AG10803 (cell line): ENCODE results near the gene HIGD2A.
A peak's percentile ranks its signal among the peaks of the same experiment; 100 is the strongest.

Experiments
- DNase-seq: peaks from one replicate; pipeline ENCODE4 v3.0.0; 2010; ENCODE audit warnings: low read depth
- H3K4me3 ChIP-seq: 2 replicates; pipeline ENCODE4 v1.5.1; 2011; ENCODE audit warnings: mild to moderate bottlenecking, low read length, control low read depth
- TF ChIP-seq, protein P1 (sequence below): conservative IDR thresholded peaks from 2 replicates; pipeline ENCODE4 v1.5.1; 2011; ENCODE audit warnings: mild to moderate bottlenecking, low read length, control low read depth, inconsistent platforms

Gene HIGD2A

DNA sequence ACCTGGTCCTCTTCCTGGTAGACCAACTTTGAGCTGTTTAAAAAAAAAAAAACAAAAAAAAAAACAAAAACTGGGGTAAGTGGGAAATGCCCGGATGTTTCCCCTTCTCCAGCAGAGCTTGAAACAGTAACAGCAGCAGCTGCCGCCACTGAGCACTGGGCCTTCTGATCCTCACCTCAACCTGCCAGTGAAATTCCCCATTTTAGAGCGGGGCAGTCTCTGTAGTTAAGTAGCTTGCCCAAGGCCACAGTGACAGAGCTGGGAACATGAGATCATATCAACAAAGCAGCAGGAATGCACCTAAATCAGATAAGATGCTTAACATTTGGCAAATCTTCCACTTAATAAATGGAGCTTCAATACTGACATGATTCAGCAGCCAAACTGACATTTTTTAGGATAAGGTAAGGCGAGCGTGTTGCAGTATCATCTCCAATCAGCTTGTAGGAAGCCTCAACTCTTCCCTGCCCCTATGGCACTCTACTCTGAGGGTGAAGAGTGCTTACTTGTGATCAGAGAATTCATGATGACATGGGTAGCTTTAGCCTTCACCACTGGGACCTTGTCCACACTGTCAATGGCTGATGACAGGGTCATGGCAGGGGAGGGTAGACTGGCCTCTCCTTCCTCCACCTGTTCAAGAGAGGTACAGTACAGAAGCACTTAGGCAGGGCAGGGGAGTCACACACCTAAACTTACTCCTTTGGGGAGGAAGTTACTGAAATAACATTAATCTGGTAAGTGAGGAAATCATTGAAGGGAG, 36.3 kb upstream of the HIGD2A start:
- H3K4me3 ChIP-seq: no peak overlapping the region
- DNase-seq: no peak
- TF ChIP-seq, protein P1, sequence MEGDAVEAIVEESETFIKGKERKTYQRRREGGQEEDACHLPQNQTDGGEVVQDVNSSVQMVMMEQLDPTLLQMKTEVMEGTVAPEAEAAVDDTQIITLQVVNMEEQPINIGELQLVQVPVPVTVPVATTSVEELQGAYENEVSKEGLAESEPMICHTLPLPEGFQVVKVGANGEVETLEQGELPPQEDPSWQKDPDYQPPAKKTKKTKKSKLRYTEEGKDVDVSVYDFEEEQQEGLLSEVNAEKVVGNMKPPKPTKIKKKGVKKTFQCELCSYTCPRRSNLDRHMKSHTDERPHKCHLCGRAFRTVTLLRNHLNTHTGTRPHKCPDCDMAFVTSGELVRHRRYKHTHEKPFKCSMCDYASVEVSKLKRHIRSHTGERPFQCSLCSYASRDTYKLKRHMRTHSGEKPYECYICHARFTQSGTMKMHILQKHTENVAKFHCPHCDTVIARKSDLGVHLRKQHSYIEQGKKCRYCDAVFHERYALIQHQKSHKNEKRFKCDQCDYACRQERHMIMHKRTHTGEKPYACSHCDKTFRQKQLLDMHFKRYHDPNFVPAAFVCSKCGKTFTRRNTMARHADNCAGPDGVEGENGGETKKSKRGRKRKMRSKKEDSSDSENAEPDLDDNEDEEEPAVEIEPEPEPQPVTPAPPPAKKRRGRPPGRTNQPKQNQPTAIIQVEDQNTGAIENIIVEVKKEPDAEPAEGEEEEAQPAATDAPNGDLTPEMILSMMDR: no peak

DNA sequence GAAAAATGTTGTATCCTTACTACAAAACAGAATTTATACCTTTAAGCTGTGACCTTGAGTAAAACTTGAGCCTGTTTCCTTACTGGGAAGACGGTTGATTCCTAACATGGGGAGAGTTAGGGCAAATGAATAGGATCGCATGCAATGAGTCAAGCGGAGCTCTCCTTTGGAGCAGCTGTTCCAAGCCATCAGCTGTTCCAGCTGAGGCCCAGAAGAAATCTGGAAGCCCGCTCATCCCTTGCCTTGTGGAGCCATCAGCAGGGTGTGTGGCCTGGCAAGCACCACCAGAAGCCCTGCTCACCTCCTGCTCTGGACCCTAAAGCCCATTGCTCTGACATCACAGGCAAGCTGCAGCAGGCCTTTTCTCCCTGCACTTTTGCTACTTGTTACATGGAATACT, 35.0 kb upstream of the HIGD2A start:
- TF ChIP-seq, protein P1: no peak

DNA sequence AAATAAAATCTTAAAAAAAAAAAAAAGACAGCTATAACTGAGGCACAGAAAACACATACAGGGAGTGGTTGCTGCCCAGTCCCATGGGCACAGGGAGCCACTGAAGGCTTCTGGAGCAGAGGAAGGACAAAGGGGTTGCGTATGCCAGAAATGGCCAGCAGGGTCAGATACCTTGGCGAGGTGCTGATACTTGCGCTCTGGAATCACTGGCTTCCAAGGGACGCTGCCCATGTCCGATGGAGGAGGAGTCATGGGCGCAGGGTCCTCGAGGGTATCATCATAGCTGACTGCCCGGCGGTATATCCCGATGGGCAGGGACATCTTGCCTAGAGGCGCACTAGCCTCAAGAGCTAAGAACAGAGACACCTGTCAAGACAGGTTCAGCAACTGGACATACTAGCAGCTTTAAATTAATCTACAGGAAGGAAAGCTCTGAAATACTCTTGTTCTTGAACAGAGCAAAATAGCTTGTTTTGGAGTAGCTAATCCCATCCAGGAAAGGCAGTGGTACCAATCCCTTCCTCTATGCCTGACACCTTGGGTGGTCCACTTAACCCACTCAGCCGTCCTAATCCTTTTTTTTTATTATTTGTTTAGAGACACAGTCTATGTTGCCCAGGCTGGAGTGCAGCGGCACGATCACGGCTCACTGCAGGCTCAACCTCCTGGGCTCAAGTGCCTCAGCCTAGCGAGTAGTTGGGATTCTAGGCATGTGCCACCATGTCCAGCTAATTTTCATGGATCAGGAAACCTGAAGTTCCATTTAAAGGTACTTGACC, 33.0 kb upstream of the HIGD2A start:
- no peak overlapping the region for H3K4me3 ChIP-seq
- TF ChIP-seq, protein P1: no peak
- no peak for DNase-seq

More for the DNA sequence above, 35.0 kb upstream of the HIGD2A start:
- no peak for DNase-seq
- H3K4me3 ChIP-seq: no peak overlapping the region

GRCh38 chr5:176356179-176356566, 32.4 kb upstream of the HIGD2A start:
- no peak overlapping the region for H3K4me3 ChIP-seq
- no peak for DNase-seq
- TF ChIP-seq, protein P1: no peak

DNA sequence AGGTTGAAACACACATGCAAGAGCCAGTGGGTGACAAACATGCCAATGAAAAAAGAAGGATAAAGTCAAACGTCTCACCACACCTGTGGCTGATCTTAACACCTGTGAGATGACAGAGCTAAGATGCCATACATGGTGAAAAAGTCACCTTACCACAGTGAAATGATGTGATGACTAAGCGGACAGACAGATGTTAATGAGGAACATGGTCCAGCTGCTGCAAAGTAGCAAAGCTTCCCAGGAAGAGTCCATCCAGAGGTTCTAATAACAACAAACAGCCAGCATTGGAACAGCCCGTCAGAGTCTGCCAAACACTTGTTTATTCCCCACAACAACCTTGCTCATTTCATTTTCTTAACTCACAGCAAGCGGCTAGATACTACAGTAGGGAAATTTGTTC, 28.9 kb upstream of the HIGD2A start:
- peak; percentile 25 for DNase-seq
- TF ChIP-seq, protein P1: no peak
- peak overlapping the region; percentile 15; the same call in 1 of the 2 replicates for H3K4me3 ChIP-seq

DNA sequence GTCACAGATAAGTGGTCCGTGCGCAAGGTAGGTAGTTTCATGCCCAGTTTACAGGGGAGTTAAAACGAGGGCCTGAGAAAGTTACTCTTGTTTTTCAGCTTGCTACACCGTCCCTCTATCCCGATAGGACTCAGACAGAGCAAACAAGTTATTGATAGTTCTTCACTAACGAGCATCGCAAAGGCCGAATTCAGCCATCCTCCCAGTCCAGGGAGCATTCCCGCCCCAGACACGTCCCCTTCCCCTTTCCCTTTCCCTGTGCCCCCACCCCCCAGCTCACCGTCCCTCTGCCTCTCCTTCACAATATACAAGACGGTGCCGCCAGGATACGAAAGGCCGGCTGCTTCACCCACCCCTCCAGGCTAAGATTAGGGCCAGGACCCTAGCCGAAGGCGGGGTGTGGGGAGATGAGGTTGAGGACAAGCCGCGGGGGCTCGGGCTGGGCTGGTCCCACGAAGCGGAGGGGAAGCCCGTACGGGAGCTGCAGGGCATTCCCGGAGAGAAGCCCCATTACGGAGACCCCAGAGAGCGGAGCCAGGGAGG, 27.6 kb upstream of the HIGD2A start:
- DNase-seq: peak; percentile 5
- peak overlapping the region; percentile 96 for H3K4me3 ChIP-seq
- TF ChIP-seq, protein P1: no peak
